HG02938 (cell line): ENCODE data around the gene LHFPL2.

Experiments used
- ATAC-seq: cut with Tn5 transposase; IDR thresholded peaks from one replicate; pipeline ENCODE4 v1.9.1; 2021; ENCODE audit warnings: mild to moderate bottlenecking, moderate library complexity; ENCODE audit not compliant: unreplicated experiment

LHFPL2 gene

DNA sequence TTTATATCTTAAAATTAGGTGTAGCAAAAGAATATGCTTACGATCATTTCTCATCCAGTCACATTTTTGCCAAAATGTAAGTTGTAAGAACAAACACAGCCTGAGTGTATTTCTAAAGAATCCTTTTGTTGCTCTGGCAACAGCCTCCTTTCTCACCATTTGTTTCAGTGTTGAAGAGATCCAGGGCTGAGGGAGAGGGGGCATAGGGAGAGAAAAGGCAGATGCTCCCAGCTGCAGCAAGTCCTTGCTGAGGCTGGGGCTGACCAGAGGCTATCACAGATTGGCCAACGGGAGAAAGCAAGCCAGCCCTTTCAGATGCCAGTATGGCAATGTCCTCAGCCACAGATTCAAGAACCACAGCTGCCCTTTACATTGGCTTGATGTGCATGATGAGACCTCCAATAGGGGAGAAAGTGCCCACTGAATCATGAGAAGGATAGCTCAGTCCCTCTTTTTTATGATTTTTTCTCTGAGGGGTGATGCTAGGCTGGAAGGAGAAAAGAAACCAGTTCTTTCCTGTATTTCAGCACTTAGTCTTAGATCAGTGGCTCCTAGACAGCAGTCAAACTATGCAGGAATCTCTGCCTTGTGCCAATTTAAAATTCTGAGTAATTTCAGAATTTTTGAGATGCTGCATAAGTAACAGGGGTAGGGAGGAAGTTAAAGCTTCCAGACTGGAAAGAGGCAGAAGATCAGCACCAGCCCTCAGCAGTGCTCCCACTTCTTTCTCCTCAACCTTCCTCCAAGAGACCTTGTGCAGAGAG lies 142.1 kb downstream of the LHFPL2 start:
- ATAC-seq = no peak

DNA sequence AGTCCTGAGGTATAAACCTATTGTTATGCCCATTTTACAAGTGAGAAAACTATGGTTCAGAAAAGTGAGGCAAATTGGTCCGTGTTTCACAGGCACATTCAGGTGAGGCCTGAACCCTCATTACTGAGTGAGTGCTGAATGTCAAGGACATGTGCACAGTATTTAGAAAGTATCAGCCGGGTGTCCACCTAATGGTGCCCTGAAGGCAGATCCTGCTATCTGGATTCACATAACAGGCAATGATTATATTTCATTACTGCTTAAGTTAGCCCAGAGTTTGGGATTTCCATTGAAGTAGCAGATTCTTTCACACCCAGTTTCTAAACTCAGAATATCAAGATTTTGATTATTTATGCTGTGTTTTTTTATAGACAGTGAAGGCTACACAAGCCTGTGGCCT lies 142.7 kb downstream of the LHFPL2 start:
- no peak for ATAC-seq

- no peak for ATAC-seq
Observed at GRCh38 chr5:78504704-78505677, 143.6 kb downstream of the LHFPL2 start.

DNA sequence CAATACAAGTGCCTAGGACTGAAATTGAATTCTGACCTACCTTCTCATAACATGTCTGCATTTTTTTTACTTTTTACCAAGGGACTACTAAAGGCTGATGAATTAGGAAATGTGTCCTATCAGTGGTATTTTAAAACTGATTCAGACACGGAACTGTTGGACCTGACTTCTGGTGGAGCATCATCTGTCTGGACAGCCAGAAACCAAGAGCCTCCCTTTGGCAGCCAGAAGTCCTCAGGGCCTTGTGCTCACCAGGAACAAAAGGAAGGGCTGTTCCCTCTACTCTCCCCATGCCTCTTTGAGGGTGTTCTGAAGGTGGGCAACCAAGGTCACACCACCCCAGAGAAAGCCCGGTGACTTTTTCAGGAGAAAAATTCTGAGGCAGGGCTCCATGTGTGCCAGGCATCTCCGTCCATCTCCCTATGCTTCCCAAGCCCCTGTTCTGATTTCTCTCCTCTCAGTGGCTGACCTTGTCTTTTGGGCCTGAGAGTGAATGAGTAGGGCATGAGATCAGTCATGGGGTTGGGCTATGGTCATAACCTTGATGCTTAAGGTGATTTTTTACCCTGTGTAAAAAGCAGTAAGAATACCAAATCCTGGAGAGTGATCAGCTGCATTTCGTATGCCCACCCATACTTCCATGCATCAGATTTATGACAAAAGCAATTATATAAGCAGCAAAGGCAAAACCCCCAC lies 144.5 kb downstream of the LHFPL2 start:
- ATAC-seq = no peak

DNA sequence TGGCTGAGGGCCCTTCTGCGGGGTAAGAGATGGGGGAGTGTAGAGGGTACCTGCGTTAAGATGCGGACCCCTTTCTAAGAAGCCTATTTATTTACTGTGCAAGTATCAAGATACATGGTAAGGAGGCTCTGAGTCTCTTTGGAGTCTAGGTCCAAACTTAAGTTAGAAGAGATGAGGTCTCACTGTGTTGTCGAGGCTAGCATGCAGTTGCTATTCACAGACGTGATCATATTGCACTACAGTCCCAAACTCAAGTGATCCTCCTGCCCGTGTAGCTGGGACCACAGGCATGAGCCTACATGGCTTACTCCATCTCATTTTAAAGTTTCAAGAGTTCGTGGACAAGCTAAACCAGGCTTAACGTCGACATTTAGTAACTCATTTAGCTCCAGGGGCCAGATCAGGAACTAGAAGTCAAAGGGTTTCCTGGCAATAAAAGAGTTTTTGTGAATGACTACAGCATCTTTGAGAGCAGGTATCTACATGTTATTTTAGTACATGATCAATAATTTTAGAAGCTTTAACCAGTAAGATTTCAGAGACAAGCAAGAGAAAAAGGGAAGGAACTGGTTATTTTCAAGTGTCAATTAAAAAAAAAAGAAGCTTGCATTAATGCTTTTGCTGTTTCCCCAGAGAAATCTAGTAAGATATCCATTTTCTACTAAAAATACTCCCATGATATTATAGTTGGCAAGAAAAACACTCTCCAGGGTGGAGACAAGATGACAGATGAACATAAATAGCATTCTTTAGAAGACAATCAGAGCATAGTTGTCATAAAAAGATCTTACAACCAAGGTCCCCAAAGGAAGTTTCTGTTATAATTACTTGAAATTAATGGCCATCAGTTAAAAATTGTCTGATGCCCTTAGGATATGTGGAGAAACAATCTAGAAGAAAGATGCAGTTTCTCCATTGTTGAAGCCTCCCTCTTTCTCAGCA lies 146.9 kb downstream of the LHFPL2 start:
- ATAC-seq = no peak

GRCh38 chr5:78500871-78501270 lies 147.7 kb downstream of the LHFPL2 start:
- ATAC-seq = no peak

- no peak for ATAC-seq
Observed at GRCh38 chr5:78500028-78500427, 148.5 kb downstream of the LHFPL2 start.

GRCh38 chr5:78499485-78499884 lies 149.1 kb downstream of the LHFPL2 start:
- ATAC-seq = no peak

GRCh38 chr5:78497573-78498533 lies 150.7 kb downstream of the LHFPL2 start:
- peak; percentile 68 for ATAC-seq

GRCh38 chr5:78496373-78496772 lies 152.2 kb downstream of the LHFPL2 start:
- no peak for ATAC-seq

- no peak for ATAC-seq
Observed at GRCh38 chr5:78495800-78496199, 152.8 kb downstream of the LHFPL2 start.

DNA sequence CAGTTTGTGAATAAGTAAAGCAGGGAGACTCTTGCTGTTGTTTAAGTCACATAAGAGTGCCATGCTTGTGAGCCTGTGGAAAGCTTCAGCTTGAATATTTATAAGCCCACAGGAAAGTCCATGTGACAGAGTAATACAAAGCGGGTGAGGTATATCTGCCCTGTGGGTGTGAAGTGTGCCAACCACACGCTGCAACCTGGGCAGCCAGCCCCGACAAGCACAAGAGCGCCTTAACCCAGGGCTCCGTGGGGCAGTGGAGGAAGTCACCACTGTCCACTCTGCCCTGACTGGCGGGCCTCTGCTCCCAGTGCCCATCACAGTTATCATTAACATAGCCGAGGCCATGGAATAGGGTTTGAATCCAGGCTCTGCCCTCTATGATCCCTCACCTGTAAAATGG lies 155.9 kb downstream of the LHFPL2 start:
- ATAC-seq = no peak

- ATAC-seq = no peak
Observed at GRCh38 chr5:78492224-78492623, 156.3 kb downstream of the LHFPL2 start.

GRCh38 chr5:78490709-78491485 lies 157.7 kb downstream of the LHFPL2 start:
- no peak for ATAC-seq

- no peak for ATAC-seq
Observed at GRCh38 chr5:78487846-78488245, 160.7 kb downstream of the LHFPL2 start.

- ATAC-seq = no peak
Observed at GRCh38 chr5:78486218-78486617, 162.4 kb downstream of the LHFPL2 start.

DNA sequence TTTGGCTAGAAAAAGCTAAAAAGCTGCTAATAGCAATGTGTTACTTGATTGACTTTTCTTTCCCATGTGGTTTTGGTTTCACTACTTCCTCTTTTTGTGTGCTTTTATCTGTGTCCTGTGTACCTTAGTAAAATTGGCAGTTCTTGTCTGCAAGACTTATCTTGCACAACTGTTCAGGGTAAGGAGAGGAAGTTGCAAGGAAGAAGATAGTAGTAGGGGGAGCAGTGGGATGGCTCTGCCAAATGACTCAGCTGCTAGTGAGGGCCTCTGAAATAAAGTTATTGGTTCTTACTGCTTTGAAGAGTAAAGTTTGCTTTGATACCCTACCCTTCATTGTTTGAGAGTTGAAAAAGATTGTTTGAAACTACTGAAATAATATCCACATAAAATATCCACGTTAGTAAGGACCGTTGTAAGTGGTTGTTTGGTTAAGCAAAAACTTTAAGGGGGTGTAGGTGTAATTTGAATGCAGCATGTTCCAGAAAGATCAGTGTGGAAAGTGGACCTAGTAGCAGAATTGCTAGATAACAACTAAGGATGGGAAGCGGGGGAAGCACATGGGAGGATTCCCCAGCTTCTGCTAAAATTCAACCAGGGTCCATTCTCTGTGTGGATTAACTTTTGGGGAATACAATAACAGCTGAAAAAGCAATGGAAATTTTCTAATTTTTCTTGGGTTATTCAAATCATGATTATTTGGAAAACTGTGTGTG lies 164.6 kb downstream of the LHFPL2 start:
- peak; percentile 85 for ATAC-seq

- ATAC-seq = no peak
Observed at GRCh38 chr5:78482948-78483347, 165.6 kb downstream of the LHFPL2 start.
